Measurements from ENCODE around the gene NCR3LG1.
"Not testable (repeated sequence)": the region's sequence is repeated elsewhere in the genome, so short reads cannot be mapped to it uniquely, and the experiment has no call there.

The NCR3LG1 gene

DNA sequence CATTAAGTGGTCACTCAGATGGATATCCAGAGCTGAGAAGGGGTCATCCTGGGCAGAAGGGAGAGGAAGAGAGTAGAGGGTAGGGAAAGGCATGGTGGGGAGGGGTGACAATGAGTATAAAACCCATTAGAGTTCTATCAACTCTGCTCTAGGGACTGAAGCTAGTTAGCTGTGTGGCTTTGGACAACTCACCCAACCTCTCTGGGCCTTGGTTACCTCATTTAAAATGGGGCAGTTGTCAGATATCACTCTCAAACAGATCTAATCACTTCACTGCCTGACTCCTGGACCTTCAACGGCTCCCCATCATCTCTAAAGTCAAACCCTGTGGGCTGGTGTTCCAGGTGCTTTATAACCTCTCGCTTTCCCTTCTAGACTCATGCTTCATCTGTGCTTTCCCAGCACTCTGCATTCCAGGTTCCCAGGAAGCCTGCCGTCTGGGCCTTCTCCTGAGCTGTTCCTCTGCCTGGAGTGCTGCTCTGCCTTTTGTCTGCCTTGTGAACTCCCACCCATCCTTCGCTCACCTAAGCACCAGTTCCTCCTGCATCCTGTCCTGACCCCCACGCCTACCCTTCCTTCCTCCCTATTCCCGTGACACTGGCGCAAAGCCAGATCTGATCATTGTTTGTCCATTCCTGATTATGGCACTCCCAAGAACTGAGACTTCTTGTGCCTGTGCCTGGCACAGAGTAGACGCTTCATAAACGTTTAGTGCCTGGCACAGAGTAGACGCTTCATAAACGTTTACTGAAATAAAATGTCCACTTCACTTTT is 59.2 kb downstream of the NCR3LG1 start:
- DNase-seq (ENCODE audit: low read depth in 3 of 3, low spot score in 1 of 3) = no peak

DNA sequence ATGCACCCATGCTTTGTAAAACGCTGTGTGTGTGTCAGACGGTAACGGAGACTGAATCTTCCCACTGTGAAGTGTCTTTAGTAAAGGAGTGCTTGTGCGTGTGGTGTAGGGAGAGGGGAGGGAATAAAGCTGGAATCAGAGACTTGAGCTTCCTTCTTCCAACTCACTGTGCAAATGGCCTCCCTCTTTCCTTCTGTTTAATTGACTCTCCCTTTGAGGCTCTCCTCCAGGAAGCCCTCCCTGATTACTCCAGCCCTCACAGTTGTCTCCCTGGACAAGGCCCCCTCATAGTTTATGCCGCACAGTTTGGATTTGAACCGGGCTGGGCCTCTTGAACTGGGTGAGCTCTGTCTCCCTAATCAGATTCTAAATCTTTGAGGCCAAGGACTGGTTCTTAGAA is 59.8 kb downstream of the NCR3LG1 start:
- DNase-seq (ENCODE audit: low read depth in 3 of 3, low spot score in 1 of 3) = no peak

GRCh38 chr11:17412488-17413180 is 61.0 kb downstream of the NCR3LG1 start:
- DNase-seq (ENCODE audit: low read depth in 3 of 3, low spot score in 1 of 3) = no peak

- no peak for DNase-seq (ENCODE audit: low read depth in 3 of 3, low spot score in 1 of 3)
Observed at GRCh38 chr11:17413414-17414316, 62.1 kb downstream of the NCR3LG1 start.

DNA sequence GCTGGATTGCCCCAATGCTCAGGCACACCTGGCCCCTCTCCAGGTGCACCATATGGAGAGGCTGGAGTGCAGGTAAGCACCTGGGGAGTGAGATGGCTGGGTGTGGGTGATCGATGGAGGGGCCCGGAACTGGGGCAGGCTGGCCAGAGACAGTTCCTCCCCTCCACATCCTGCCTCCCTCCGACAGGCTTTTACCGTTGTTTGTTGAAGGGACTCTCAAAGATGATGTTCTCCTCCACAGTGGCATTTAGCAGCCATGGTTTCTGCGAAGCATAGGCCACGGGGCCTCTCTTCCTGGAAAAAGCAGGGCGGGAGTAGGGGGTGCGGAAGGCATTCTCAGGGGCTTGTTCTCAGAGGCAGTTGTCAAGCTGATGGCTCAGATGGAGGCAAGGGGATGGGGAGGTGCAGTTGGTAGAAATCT is 62.7 kb downstream of the NCR3LG1 start:
- DNase-seq (ENCODE audit: low read depth in 3 of 3, low spot score in 1 of 3) = no peak

- DNase-seq (ENCODE audit: low read depth in 3 of 3, low spot score in 1 of 3) = no peak
Observed at GRCh38 chr11:17414992-17415391, 63.4 kb downstream of the NCR3LG1 start.

- no peak for DNase-seq (ENCODE audit: low read depth in 3 of 3, low spot score in 1 of 3)
Observed at GRCh38 chr11:17415523-17416104, 64.0 kb downstream of the NCR3LG1 start.

- DNase-seq (ENCODE audit: low read depth in 3 of 3, low spot score in 1 of 3) = no peak
Observed at GRCh38 chr11:17416492-17416891, 64.9 kb downstream of the NCR3LG1 start.

- DNase-seq (ENCODE audit: low read depth in 3 of 3, low spot score in 1 of 3) = no peak
Observed at GRCh38 chr11:17418444-17419081, 67.0 kb downstream of the NCR3LG1 start.

GRCh38 chr11:17421781-17422180 is 70.2 kb downstream of the NCR3LG1 start:
- no peak for DNase-seq (ENCODE audit: low read depth in 3 of 3, low spot score in 1 of 3)

- no peak for DNase-seq (ENCODE audit: low read depth in 3 of 3, low spot score in 1 of 3)
Observed at GRCh38 chr11:17423533-17424310, 72.1 kb downstream of the NCR3LG1 start.

GRCh38 chr11:17426233-17426632 is 74.6 kb downstream of the NCR3LG1 start:
- not testable (repeated sequence) for DNase-seq (ENCODE audit: low read depth in 3 of 3, low spot score in 1 of 3)
